ENCODE data around the gene KIF2C.
A peak's percentile ranks its signal among the peaks of the same experiment; 100 is the strongest.
"Not testable (repeated sequence)": the region's sequence is repeated elsewhere in the genome, so short reads cannot be mapped to it uniquely, and the experiment has no call there.

Gene KIF2C

DNA sequence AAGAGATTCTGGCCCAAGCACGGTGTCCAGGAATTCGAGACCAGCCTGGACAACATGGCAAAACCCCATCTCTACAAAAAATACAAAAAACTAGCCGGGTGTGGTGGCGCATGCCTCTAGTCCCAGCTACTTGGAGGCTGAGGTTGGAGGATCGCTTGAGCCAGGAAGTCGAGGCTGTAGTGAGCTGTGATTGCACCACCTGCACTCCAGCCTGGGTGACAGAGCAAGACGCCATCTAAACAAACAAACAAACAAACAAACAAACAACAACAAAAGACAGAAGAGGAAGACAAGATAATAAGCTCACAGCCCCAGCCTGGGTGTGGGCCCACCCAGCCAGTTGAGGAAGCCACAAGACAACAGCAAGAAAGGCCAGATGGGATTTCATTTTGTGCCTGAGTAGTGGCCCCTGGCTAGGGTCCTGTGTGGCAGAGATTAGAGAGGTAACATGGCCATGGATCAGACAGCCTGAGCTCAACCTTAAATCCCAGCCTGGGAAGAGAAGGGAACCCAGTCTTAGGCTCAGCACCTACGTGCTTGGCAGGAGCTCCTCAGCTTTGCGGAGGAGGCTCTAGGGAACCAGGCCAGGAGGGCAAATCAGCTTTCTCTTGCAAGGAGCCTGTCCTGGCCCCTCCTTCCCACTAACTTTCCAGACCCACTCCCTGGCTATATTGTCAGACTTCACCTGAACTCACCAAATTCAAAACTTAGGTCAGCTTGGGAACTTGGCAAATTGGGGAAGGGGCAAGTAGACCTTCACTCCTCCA lies 53.3 kb downstream of the KIF2C start:
- Histone ChIP-seq H3K4me3 (ENCODE audit: low read depth in 1 of 2, low read length in 2 of 2) (no peak overlapping the region), H3K9ac (ENCODE audit: low read depth in 1 of 2, low read length in 2 of 2) (no peak overlapping the region), H3K4me1 (ENCODE audit: control insufficient read depth in 1 of 2, insufficient read depth in 2 of 2, low read length in 2 of 2) (peaks cover 0 to 4% of the 10 kb centered on the region in 2 donors), H3K36me3 (ENCODE audit: control insufficient read depth in 1 of 2, insufficient read depth in 2 of 2, low read length in 2 of 2) (no peaks in the 10 kb centered on the region), H3K27ac (ENCODE audit: low read depth, low read length) (no peak overlapping the region), H3K9me3 (ENCODE audit: control insufficient read depth in 1 of 2, low read length in 2 of 2) (no peaks in the 10 kb centered on the region), H3K27me3 (ENCODE audit: control insufficient read depth in 1 of 2, insufficient read depth in 2 of 2, low read length in 2 of 2) (no peaks in the 10 kb centered on the region)

DNA sequence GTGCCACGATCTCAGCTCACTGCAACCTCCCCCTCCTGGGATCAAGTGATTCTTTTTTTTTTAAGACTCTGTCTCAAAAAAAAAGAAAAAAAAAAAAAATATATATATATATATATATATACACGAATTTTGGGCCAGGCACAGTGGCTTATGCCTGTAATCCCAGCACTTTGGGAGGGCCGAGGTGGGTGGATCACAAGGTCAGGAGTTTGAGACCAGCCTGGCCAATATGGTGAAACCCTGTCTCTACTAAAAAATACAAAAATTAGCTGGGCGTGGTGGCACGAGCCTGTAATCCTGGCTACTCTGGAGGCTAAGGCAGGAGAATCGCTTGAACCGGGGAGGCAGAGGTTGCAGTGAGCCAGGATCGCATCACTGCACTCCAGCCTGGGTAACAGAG lies 58.2 kb downstream of the KIF2C start:
- H3K9ac ChIP-seq (ENCODE audit: low read depth in 1 of 2, low read length in 2 of 2); H3K27me3 ChIP-seq (ENCODE audit: control insufficient read depth in 1 of 2, insufficient read depth in 2 of 2, low read length in 2 of 2); H3K9me3 ChIP-seq (ENCODE audit: control insufficient read depth in 1 of 2, low read length in 2 of 2); H3K4me3 ChIP-seq (ENCODE audit: low read depth in 1 of 2, low read length in 2 of 2); H3K36me3 ChIP-seq (ENCODE audit: control insufficient read depth in 1 of 2, insufficient read depth in 2 of 2, low read length in 2 of 2); H3K27ac ChIP-seq (ENCODE audit: low read depth, low read length): not testable (repeated sequence)
- peaks cover 15 to 23% of the 10 kb centered on the region in 2 donors for H3K4me1 ChIP-seq (ENCODE audit: control insufficient read depth in 1 of 2, insufficient read depth in 2 of 2, low read length in 2 of 2)

DNA sequence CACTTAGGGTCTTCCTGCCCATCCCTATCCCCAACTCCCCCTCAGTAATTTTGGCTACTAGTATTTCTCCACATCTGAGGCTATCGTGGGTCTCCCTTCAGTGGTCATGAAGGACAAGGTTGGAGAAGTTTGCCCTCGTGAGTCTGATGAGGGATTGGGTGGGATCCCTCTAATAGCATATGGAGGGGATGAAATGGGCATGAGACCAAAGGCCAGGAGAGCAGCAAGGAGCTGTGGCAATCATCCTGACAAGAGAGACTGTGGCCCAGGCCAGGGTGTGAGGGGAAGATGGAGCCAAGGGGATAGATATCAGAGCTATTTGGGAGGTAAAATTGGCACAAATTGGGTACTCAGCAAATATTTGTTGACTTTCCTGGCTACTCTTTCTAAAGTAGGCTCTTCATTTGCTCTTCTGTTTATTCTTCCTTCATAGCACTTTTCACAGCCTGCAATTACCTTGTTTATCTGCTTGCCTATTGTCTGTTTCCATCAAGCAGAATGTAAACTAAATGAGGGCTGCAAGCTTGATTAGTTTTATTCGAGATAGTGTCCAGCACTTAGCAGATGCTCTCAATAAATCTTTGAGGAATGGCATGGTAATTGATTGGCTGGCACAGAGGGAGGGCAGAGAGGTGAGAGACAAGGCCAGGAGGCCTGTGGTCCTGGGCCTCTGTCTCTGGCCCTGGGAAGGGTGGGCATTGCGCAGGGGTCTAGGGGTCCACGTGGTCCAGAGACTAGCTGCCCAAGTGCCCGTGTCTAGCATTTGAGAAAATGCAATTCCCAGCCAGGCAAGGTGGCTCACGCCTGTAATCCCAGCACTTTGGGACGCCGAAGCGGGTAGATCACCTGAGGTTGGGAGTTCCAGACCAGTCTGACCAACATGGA lies 59.1 kb downstream of the KIF2C start:
- Histone ChIP-seq H3K4me1 (ENCODE audit: control insufficient read depth in 1 of 2, insufficient read depth in 2 of 2, low read length in 2 of 2) (peaks cover 18 to 23% of the 10 kb centered on the region in 2 donors), H3K36me3 (ENCODE audit: control insufficient read depth in 1 of 2, insufficient read depth in 2 of 2, low read length in 2 of 2) (peaks cover 13% of the 10 kb centered on the region in 2 donors), H3K27me3 (ENCODE audit: control insufficient read depth in 1 of 2, insufficient read depth in 2 of 2, low read length in 2 of 2) (no peaks in the 10 kb centered on the region), H3K9ac (ENCODE audit: low read depth in 1 of 2, low read length in 2 of 2) (no peak overlapping the region), H3K9me3 (ENCODE audit: control insufficient read depth in 1 of 2, low read length in 2 of 2) (no peaks in the 10 kb centered on the region), H3K4me3 (ENCODE audit: low read depth in 1 of 2, low read length in 2 of 2) (no peak overlapping the region), H3K27ac (ENCODE audit: low read depth, low read length) (no peak overlapping the region)

DNA sequence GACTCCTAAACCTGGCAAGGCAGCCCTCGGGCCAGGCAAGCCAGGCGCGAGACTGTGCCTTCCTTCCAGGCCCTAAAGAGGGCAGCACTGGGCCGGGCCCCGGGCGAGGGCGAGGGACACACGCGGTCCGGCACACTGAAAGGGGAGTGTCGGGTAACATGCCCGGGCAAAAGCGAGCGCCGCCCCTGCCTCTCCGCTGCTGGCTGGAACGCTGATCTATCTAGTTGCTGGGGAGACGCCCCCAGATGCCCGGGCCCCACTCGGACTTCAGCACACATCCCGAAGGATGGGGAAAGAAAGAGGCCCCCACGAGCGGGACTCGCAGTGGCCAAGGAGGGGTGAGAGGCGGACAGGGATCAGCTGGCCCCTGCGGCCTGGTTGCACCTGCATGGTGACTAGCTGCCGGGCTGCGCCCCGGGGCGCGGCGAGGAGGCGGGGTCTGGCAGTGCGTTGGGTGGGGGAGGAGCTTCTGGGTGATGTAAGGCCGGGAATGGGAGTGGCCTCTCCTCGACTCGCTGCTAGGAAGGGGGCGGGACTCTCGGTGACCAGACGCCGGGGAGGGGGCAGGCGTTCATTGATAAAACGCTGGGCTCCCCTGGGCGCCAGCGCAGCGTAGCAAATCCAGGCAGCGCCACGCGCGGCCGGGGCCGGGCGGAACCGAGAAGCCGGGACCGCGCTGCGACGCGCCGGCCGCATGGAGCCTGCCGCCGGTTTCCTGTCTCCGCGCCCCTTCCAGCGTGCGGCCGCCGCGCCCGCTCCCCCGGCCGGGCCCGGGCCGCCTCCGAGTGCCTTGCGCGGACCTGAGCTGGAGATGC lies 60.3 kb downstream of the KIF2C start, which contains the start of gene PLK3:
Gene PLK3 (plus strand): TSS at position 608 of the 815 bp plus-strand sequence. CDS start 87 bp downstream, at position 695.
- peaks cover 13 to 25% of the 10 kb centered on the region in 2 donors for H3K36me3 ChIP-seq (ENCODE audit: control insufficient read depth in 1 of 2, insufficient read depth in 2 of 2, low read length in 2 of 2)
- H3K9me3 ChIP-seq (ENCODE audit: control insufficient read depth in 1 of 2, low read length in 2 of 2) = no peaks in the 10 kb centered on the region
- no peaks in the 10 kb centered on the region for H3K27me3 ChIP-seq (ENCODE audit: control insufficient read depth in 1 of 2, insufficient read depth in 2 of 2, low read length in 2 of 2)
- H3K4me3 ChIP-seq (ENCODE audit: low read depth in 1 of 2, low read length in 2 of 2) = peak within 1 kb of the TSS; percentile 71 to 73
- H3K9ac ChIP-seq (ENCODE audit: low read depth in 1 of 2, low read length in 2 of 2) = peak within 1 kb of the TSS; percentile 81 to 87
- H3K4me1 ChIP-seq (ENCODE audit: control insufficient read depth in 1 of 2, insufficient read depth in 2 of 2, low read length in 2 of 2) = peaks cover 18 to 23% of the 10 kb centered on the region in 2 donors
- H3K27ac ChIP-seq (ENCODE audit: low read depth, low read length) = peak within 1 kb of the TSS; percentile 96

DNA sequence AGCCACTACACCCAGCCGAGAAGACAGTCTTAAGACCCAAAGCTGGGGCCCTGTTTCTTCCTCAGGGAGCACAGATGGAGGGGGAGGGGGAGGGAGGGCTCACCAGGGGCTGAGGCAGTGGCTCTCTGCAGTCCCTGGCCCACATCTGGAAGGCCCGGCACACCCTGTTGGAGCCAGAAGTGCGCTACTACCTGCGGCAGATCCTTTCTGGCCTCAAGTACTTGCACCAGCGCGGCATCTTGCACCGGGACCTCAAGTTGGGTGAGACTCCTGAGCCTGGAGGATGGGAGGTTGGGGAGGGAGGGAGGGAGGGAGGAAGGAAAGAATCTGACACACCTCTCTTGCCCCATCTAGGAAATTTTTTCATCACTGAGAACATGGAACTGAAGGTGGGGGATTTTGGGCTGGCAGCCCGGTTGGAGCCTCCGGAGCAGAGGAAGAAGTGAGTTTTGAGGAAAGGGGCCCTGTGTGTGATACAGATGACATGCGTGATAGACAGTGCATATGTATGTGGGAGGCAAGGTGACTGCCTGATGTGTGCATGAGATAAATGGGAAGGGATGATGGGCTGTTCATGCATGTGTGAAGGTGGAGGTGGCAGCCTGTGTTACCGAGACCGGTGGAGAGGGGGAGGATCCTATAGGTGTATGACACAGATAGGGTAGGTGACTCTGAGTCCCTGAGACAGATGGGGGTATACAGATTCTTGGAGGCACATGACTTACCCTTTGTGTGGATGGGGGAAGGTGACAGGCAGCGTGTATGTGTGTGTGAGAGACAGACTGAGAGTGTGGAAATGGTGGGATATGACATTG lies 62.1 kb downstream of the KIF2C start:
- Histone ChIP-seq H3K9ac (ENCODE audit: low read depth in 1 of 2, low read length in 2 of 2) (peak overlapping the region; percentile 56 to 58), H3K4me3 (ENCODE audit: low read depth in 1 of 2, low read length in 2 of 2) (peak overlapping the region; percentile 49 to 73), H3K4me1 (ENCODE audit: control insufficient read depth in 1 of 2, insufficient read depth in 2 of 2, low read length in 2 of 2) (peaks cover 25 to 27% of the 10 kb centered on the region in 2 donors), H3K9me3 (ENCODE audit: control insufficient read depth in 1 of 2, low read length in 2 of 2) (no peaks in the 10 kb centered on the region), H3K27ac (ENCODE audit: low read depth, low read length) (peak overlapping the region; percentile 31), H3K27me3 (ENCODE audit: control insufficient read depth in 1 of 2, insufficient read depth in 2 of 2, low read length in 2 of 2) (no peaks in the 10 kb centered on the region), H3K36me3 (ENCODE audit: control insufficient read depth in 1 of 2, insufficient read depth in 2 of 2, low read length in 2 of 2) (peaks cover 18 to 35% of the 10 kb centered on the region in 2 donors)

DNA sequence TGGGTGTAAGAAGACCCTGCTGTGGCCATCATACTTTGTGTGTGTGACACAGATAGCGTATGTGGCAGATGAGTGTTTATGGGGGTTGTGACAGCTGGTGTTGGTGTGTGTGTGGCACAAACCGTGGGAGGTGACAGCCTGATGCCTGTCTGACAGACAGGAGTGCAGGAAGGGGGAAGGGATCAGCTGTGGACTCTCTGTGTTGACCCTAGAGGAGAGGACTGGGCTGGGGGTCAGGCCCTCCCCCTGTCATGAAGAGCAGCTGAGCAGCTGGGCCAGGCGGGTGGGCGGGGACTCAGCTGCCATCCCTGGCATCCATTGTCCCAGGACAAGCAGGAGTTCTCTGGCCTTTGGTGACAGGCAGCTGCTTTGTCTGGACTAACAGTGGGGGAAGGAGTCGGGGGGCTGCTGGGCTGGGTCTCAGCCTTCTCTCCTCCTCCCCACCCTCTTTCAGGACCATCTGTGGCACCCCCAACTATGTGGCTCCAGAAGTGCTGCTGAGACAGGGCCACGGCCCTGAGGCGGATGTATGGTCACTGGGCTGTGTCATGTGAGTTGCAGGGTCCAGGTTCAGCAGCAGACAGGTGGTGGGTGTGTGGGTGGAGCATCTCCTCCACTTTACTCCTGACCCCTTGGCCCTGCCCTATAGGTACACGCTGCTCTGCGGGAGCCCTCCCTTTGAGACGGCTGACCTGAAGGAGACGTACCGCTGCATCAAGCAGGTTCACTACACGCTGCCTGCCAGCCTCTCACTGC lies 62.8 kb downstream of the KIF2C start:
- peaks cover 18 to 35% of the 10 kb centered on the region in 2 donors for H3K36me3 ChIP-seq (ENCODE audit: control insufficient read depth in 1 of 2, insufficient read depth in 2 of 2, low read length in 2 of 2)
- peak overlapping the region; percentile 49 to 73 for H3K4me3 ChIP-seq (ENCODE audit: low read depth in 1 of 2, low read length in 2 of 2)
- no peaks in the 10 kb centered on the region for H3K27me3 ChIP-seq (ENCODE audit: control insufficient read depth in 1 of 2, insufficient read depth in 2 of 2, low read length in 2 of 2)
- peak overlapping the region; percentile 31 for H3K27ac ChIP-seq (ENCODE audit: low read depth, low read length)
- H3K9ac ChIP-seq (ENCODE audit: low read depth in 1 of 2, low read length in 2 of 2) = peak overlapping the region; percentile 56 to 58
- H3K9me3 ChIP-seq (ENCODE audit: control insufficient read depth in 1 of 2, low read length in 2 of 2) = no peaks in the 10 kb centered on the region
- peaks cover 32 to 34% of the 10 kb centered on the region in 2 donors for H3K4me1 ChIP-seq (ENCODE audit: control insufficient read depth in 1 of 2, insufficient read depth in 2 of 2, low read length in 2 of 2)

DNA sequence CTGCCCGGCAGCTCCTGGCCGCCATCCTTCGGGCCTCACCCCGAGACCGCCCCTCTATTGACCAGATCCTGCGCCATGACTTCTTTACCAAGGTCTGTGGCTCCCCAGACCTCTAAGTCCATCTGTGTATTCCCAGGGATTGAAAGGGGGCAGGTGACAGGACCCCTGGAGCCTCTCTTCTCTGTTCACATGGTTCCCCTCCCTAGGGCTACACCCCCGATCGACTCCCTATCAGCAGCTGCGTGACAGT lies 63.4 kb downstream of the KIF2C start:
- H3K27ac ChIP-seq (ENCODE audit: low read depth, low read length) = no peak overlapping the region
- H3K9ac ChIP-seq (ENCODE audit: low read depth in 1 of 2, low read length in 2 of 2) = peak overlapping the region in 1 of 2 donors; percentile 56
- peaks cover 18 to 35% of the 10 kb centered on the region in 2 donors for H3K36me3 ChIP-seq (ENCODE audit: control insufficient read depth in 1 of 2, insufficient read depth in 2 of 2, low read length in 2 of 2)
- no peaks in the 10 kb centered on the region for H3K27me3 ChIP-seq (ENCODE audit: control insufficient read depth in 1 of 2, insufficient read depth in 2 of 2, low read length in 2 of 2)
- peaks cover 38 to 39% of the 10 kb centered on the region in 2 donors for H3K4me1 ChIP-seq (ENCODE audit: control insufficient read depth in 1 of 2, insufficient read depth in 2 of 2, low read length in 2 of 2)
- H3K9me3 ChIP-seq (ENCODE audit: control insufficient read depth in 1 of 2, low read length in 2 of 2) = no peaks in the 10 kb centered on the region
- no peak overlapping the region for H3K4me3 ChIP-seq (ENCODE audit: low read depth in 1 of 2, low read length in 2 of 2)

DNA sequence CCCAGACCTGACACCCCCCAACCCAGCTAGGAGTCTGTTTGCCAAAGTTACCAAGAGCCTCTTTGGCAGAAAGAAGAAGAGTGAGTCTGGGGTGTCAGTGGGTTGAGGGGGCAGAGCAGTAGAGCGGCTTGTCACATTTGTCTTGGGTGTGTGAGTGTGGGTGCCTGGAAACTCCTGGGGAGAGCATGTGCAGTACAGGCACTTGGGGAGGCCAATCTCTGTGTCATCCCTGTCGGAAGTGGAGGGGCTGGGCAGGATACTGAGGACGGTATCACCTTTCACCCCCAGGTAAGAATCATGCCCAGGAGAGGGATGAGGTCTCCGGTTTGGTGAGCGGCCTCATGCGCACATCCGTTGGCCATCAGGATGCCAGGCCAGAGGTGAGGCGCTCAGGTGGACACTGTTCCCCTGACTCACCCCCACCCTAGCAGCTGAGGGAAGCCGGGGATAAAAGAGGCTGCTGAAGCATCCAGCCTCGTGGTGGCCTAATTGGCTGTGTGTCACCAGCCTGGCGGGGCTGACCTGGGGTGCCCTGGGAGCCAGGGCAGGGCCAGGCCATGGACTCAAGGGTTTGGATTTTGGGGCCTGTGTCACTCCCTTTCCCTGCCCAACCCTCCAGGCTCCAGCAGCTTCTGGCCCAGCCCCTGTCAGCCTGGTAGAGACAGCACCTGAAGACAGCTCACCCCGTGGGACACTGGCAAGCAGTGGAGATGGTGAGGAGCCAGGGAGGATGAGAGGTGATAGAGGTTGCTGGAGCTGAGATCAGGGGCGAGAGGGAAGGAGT lies 63.9 kb downstream of the KIF2C start:
- no peaks in the 10 kb centered on the region for H3K27me3 ChIP-seq (ENCODE audit: control insufficient read depth in 1 of 2, insufficient read depth in 2 of 2, low read length in 2 of 2)
- H3K9ac ChIP-seq (ENCODE audit: low read depth in 1 of 2, low read length in 2 of 2) = no peak overlapping the region
- peaks cover 43 to 45% of the 10 kb centered on the region in 2 donors for H3K4me1 ChIP-seq (ENCODE audit: control insufficient read depth in 1 of 2, insufficient read depth in 2 of 2, low read length in 2 of 2)
- no peak overlapping the region for H3K27ac ChIP-seq (ENCODE audit: low read depth, low read length)
- peaks cover 18 to 35% of the 10 kb centered on the region in 2 donors for H3K36me3 ChIP-seq (ENCODE audit: control insufficient read depth in 1 of 2, insufficient read depth in 2 of 2, low read length in 2 of 2)
- no peak overlapping the region for H3K4me3 ChIP-seq (ENCODE audit: low read depth in 1 of 2, low read length in 2 of 2)
- H3K9me3 ChIP-seq (ENCODE audit: control insufficient read depth in 1 of 2, low read length in 2 of 2) = no peaks in the 10 kb centered on the region
